Testis (tissue), 3 donors: ENCODE data around the gene MINDY3. TPM values are rescaled to one million over a fixed set of nuclear protein-coding genes. Genes with fewer than 3 reads are reported as not detected.
"Not testable (repeated sequence)": the region's sequence is repeated elsewhere in the genome, so short reads cannot be mapped to it uniquely, and the experiment has no call there.

Experiments
- DNase-seq: peaks from one replicate; pipeline ENCODE4 v3.0.0-alpha.2; 2019
- H3K27ac ChIP-seq, 2 donors: fragments of 200-600 bp; sonication (generic); one replicate each; pipeline ENCODE4 v1.5.1; 2019
- H3K27me3 ChIP-seq: fragments of 200-600 bp; sonication (generic); one replicate; pipeline ENCODE4 v1.5.1; 2019
- H3K36me3 ChIP-seq: fragments of 200-600 bp; sonication (generic); one replicate; pipeline ENCODE4 v1.5.1; 2017; ENCODE audit warnings: low read depth; ENCODE audit errors: missing control alignments
- H3K4me1 ChIP-seq: fragments of 200-600 bp; sonication (generic); one replicate; pipeline ENCODE4 v1.5.1; 2019
- H3K4me3 ChIP-seq, 2 donors: fragments of 200-600 bp; sonication (generic); one replicate each; pipeline ENCODE4 v1.5.1; 2017 to 2019
- H3K9me3 ChIP-seq: fragments of 200-600 bp; sonication (generic); one replicate; pipeline ENCODE4 v1.5.1; 2017
- POLR2A ChIP-seq: fragments of 450-650 bp; IDR thresholded peaks from one replicate; pipeline ENCODE4 v1.6.1; 2017; ENCODE audit warnings: antibody characterized with exemption, mild to moderate bottlenecking, moderate library complexity
- WGBS, 2 donors: methylation state at CpG; one replicate each; pipeline ENCODE4 v1.1.5; 2018; 5-methylcytosine and 5-hydroxymethylcytosine counted together
- intact Hi-C: fragments of 100-400 bp; cut with DNase I; formaldehyde crosslinking; loops from one replicate; pipeline ENCODE4 v1.15.1; 2023; ENCODE audit warnings: low total_unique reads
- polyA plus RNA-seq: library from polyadenylated mRNA; stranded (reverse); fragments of 350-450 nt; fragmentation: Illumina TruSeq; extraction: RNeasy Lipid Tissue Mini Kit (QIAGEN cat#74804); gene quantifications from one replicate; pipeline ENCODE4 v1.2.3, GENCODE V29; 2014; ENCODE audit warnings: low read depth, low replicate concordance; ENCODE audit not compliant: insufficient read depth
- total RNA-seq, 2 donors: library from RNA; depleted of rRNA; stranded (reverse); fragments of >200 nt; gene quantifications; one replicate each; pipeline ENCODE4 v1.2.3, GENCODE V29; 2016
- TF ChIP-seq, protein P1 (sequence below), 3 experiments: fragments of 450-650 bp in 2 of 3; fragments of 200-600 bp in 1 of 3; sonication (generic) in 1 of 3; IDR thresholded peaks; one replicate each; pipeline ENCODE4 v1.5.1; 2016 to 2019; ENCODE audit warnings: antibody characterized with exemption in 3 of 3, mild to moderate bottlenecking in 2 of 3, moderate library complexity in 1 of 3

Gene MINDY3
- total and polyA plus RNA-seq, 3 donors from 2014 or later = 33.9 to 39.8 (median 39.6) TPM

DNA sequence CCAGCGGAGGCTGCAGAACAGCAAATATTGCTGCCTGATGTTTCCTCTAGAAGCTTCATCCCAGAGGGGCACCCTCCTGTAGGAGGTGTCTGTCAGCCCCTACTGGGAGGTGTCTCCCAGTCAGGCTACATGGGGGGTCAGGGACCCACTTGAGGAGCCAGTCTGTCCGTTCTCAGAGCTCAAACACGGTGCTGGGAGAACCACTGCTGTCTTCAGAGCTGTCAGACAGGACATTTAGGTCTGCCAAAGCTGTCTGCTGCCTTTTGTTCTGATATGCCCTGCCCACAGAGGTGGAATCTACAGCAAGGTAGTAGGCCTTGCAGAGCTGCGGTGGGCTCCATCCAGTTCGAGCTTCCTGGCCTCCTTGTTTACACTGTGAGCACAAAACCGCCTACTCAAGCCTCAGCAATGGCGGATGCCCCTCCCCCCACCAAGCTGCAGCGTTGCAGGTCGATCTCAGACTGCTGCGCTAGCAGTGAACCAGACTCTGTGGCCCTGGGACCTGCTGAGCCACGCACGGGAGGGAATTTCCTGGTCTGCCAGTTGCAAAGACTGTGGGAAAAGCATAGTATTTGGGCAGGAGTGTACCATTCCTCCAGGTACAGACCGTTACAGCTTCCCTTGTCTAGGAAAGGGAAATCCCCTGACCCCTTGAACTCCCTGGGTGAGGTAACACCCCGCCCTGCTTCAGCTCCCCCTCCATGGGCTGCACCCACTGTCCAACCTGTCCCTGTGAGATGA is 17.7 kb upstream of the MINDY3 start:
- TF ChIP-seq, protein P1, sequence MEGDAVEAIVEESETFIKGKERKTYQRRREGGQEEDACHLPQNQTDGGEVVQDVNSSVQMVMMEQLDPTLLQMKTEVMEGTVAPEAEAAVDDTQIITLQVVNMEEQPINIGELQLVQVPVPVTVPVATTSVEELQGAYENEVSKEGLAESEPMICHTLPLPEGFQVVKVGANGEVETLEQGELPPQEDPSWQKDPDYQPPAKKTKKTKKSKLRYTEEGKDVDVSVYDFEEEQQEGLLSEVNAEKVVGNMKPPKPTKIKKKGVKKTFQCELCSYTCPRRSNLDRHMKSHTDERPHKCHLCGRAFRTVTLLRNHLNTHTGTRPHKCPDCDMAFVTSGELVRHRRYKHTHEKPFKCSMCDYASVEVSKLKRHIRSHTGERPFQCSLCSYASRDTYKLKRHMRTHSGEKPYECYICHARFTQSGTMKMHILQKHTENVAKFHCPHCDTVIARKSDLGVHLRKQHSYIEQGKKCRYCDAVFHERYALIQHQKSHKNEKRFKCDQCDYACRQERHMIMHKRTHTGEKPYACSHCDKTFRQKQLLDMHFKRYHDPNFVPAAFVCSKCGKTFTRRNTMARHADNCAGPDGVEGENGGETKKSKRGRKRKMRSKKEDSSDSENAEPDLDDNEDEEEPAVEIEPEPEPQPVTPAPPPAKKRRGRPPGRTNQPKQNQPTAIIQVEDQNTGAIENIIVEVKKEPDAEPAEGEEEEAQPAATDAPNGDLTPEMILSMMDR (IDR thresholded peaks at IDR 0.05) = no peak
- no peak for TF ChIP-seq POLR2A
- DNase-seq = no peak
- Histone ChIP-seq H3K36me3 (no peaks in the 10 kb centered on the region), H3K27me3 (no peaks in the 10 kb centered on the region), H3K4me1 (no peaks in the 10 kb centered on the region), H3K27ac (no peak overlapping the region), H3K9me3 (no peaks in the 10 kb centered on the region), H3K4me3 (no peak overlapping the region)
- 70 to 74% methylated on average over 13 to 14 of the region's 14 CpGs for WGBS, 2 donors
- intact Hi-C loops = no loop called here

DNA sequence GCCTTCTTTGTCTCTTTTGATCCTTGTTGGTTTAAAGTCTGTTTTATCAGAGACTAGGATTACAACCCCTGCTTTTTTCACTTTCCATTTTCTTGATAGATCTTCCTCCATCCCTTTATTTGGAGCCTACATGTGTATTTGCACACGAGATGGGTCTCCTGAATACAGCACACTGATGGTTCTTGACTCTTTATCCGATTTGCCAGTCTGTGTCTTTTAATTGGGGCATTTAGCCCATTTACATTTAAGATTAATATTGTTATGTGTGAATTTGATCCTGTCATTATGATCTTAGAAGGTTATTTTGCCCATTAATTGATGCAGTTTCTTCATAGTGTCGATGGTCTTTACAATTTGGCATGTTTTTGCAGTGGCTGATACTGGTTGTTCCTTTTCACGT is 16.0 kb upstream of the MINDY3 start:
- DNase-seq, H3K4me1 ChIP-seq, H3K36me3 ChIP-seq, H3K27me3 ChIP-seq, H3K9me3 ChIP-seq, H3K27ac ChIP-seq, intact Hi-C loops, H3K4me3 ChIP-seq: not testable (repeated sequence)
- 79 to 91% methylated on average over 4 of the region's 4 CpGs for WGBS, 2 donors

DNA sequence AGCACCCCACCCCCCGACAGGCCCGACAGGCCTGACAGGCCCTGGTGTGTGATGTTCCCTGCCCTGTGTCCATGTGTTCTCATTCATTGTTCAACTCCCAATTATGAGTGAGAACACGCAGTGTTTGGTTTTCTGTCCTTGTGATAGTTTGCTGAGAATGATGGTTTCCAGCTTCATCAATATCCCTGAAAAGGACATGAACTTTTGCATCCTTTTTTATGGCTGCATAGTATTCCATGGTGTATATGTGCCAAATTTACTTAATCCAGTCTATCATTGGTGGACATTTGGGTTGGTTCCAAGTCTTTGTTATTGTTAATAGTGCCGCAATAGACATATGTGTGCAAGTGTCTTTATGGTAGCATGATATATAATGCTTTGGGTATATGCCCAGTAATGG is 12.3 kb upstream of the MINDY3 start:
- intact Hi-C loops, H3K4me3 ChIP-seq, H3K9me3 ChIP-seq, DNase-seq, H3K27ac ChIP-seq, H3K36me3 ChIP-seq, H3K27me3 ChIP-seq, H3K4me1 ChIP-seq: not testable (repeated sequence)
- 94 to 98% methylated on average over 4 of the region's 4 CpGs for WGBS, 2 donors

DNA sequence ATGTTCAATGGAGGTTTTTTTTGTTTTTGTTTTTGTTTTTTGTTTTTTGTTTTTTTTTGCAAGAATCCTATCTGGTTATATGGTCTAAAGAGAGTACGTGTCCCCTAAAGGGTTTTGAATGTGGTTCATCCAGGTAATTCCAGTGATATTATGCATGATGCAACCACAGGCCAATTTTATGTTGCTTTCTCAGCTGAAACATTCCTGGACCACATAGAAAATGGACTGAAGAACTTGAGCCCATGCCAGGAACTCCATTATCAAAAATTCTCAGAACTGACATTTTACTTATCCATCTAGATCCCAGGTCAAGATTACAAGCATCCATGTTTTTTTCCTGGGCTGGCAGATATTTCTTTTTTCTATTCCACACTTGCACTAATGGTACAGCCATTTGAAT is 11.5 kb upstream of the MINDY3 start:
- no peaks in the 10 kb centered on the region for H3K9me3 ChIP-seq
- no peak for DNase-seq
- H3K4me3 ChIP-seq = no peak overlapping the region
- no peaks in the 10 kb centered on the region for H3K36me3 ChIP-seq
- H3K27me3 ChIP-seq = no peaks in the 10 kb centered on the region
- intact Hi-C loops = no loop called here
- TF ChIP-seq, protein P1 (IDR thresholded peaks at IDR 0.05) = no peak
- no peak for TF ChIP-seq POLR2A
- no peak overlapping the region for H3K27ac ChIP-seq
- WGBS, 2 donors = 76 to 93% methylated on average over 1 of the region's 1 CpG
- no peaks in the 10 kb centered on the region for H3K4me1 ChIP-seq

DNA sequence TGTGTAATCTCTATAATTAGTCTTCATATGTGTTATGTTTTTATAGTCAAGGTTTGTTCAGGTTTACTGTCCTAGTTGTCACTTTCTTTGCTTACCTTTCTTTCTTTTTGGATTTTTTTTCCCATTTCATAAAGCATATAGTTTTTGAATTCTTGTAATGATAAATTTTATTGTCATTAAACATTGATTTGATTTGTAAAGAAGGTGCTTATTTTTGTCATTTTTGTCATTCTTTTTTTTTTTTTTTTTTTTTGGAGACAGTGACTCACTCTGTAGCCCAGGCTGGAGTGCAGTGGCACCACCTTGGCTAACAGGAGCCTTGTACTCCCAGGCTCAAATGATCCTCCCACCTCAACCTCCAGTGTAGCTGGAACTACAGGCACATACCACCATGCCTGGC is 9.6 kb upstream of the MINDY3 start:
- Histone ChIP-seq H3K27ac (no peak overlapping the region), H3K4me3 (no peak overlapping the region), H3K9me3 (no peaks in the 10 kb centered on the region), H3K36me3 (no peaks in the 10 kb centered on the region), H3K27me3 (no peaks in the 10 kb centered on the region), H3K4me1 (no peaks in the 10 kb centered on the region)
- TF ChIP-seq, protein P1 (IDR thresholded peaks at IDR 0.05) = no peak
- TF ChIP-seq POLR2A = no peak
- no peak for DNase-seq
- intact Hi-C loops = no loop called here

DNA sequence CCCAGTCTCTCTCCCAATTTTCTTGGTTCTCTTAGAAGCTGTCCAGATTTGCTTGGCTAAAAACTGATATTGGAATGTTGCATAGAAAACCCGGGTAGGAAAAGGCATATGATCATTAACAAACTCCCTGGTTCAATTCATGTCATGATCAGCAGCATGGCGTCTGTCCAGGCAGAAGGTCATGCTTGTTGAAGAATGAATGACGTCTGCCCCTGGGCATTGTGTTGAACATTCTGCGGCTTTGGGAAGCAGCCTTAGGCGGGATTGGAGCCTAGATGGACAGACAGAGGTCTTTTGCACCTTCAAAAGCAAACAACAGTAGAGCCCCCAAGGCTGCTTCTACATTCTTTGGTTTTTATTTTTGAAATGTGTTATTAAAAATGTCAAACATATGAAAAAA is 7.7 kb upstream of the MINDY3 start:
- 70 to 76% methylated on average over 5 of the region's 5 CpGs for WGBS, 2 donors
- no peaks in the 10 kb centered on the region for H3K4me1 ChIP-seq
- intact Hi-C loops = no loop called here
- no peak overlapping the region for H3K27ac ChIP-seq
- no peak for TF ChIP-seq POLR2A
- TF ChIP-seq, protein P1 (IDR thresholded peaks at IDR 0.05) = no peak
- no peaks in the 10 kb centered on the region for H3K27me3 ChIP-seq
- no peaks in the 10 kb centered on the region for H3K9me3 ChIP-seq
- H3K36me3 ChIP-seq = no peaks in the 10 kb centered on the region
- DNase-seq = no peak
- H3K4me3 ChIP-seq = no peak overlapping the region
